Measurements from ENCODE around the gene TMEM45A.

Gene TMEM45A

DNA sequence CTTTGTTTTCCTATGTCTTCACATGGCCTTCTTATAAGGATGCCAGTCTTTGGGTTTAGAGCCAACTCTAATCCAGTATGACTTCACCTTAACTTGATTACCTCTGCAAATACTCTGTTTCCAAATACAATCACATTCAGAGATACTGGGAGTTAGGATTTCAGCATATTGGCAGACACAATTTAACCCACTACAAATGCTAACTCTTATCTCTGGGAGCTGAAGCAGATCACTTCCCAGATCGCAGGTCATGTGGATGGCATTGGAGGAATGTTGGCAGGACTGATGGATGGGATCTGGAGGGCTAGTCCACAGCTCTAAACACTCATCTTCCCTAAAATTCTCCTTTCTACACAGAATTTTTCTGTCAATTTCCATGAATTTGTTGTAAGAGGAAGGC is 70.8 kb downstream of the TMEM45A start:
- TF ChIP-seq, protein P1, sequence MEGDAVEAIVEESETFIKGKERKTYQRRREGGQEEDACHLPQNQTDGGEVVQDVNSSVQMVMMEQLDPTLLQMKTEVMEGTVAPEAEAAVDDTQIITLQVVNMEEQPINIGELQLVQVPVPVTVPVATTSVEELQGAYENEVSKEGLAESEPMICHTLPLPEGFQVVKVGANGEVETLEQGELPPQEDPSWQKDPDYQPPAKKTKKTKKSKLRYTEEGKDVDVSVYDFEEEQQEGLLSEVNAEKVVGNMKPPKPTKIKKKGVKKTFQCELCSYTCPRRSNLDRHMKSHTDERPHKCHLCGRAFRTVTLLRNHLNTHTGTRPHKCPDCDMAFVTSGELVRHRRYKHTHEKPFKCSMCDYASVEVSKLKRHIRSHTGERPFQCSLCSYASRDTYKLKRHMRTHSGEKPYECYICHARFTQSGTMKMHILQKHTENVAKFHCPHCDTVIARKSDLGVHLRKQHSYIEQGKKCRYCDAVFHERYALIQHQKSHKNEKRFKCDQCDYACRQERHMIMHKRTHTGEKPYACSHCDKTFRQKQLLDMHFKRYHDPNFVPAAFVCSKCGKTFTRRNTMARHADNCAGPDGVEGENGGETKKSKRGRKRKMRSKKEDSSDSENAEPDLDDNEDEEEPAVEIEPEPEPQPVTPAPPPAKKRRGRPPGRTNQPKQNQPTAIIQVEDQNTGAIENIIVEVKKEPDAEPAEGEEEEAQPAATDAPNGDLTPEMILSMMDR (conservative IDR thresholded peaks at IDR 0.05): no peak
- no peak overlapping the region for H3K27ac ChIP-seq

DNA sequence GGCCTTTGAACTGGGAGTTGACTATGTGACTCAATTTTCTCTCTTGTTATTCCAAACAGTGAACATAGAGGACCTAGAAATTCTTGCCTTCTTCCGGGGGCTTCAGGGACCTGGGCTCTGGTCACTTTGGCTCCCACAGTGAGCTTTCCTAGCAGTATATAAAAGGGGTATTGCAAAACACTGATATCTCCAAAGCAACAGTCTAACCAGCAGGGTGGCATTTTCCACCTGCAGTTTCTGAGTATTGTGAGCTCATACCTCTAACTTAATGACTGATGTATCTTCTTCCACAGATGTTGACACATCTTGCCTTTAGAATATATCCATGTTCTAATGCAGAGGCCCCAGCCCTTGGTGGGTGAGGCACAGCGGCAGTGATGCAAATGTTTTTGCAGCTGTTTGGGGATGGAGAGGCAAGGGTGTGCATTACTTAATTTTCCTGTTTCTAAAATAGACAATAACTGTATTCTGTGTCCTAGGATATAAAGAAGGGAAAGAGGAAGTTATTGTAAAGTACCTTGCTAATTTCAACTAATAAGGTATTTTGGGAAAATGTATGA is 71.3 kb downstream of the TMEM45A start:
- TF ChIP-seq, protein P1 (conservative IDR thresholded peaks at IDR 0.05): no peak

DNA sequence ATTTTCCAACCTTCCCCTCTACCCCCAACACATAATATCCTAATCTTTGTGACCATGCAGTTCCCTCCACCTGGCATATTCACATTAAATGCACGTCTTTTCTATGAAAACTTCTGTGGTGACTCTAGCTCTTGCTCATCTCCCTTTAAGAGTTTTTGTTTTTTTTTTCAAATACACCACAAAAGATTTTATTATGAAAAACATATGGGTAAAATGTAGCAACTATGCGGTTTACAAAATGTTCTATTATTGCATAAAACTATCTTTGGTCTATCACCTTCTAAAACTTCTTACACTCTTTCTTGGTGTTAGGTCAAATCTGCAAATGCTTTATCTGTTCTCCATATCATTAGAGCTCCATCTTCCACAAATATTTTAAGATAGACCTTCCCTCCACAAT is 78.4 kb downstream of the TMEM45A start:
- TF ChIP-seq, protein P1 (conservative IDR thresholded peaks at IDR 0.05): no peak
- H3K27ac ChIP-seq: no peak overlapping the region

More for the DNA sequence above, 71.3 kb downstream of the TMEM45A start:
- no peak overlapping the region for H3K27ac ChIP-seq

DNA sequence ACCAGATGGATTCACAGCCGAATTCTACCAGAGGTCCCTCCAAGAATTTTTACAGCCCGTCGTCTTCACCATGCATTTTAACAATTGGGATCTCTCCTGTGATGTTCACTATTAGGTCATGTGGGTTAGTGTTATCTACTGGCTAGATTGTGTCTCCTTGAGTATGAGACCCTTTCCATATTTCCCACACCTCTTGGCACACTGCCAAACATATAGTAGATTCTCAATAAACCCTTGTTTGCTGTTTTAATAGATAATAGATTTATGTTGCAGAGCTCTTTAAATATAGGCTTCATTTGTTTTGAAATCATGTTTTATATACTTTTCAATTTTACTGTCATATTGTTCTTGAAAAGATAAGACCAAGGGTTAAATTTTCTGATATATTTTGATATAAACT is 82.1 kb downstream of the TMEM45A start:
- TF ChIP-seq, protein P1 (conservative IDR thresholded peaks at IDR 0.05): no peak
- H3K27ac ChIP-seq: no peak overlapping the region

DNA sequence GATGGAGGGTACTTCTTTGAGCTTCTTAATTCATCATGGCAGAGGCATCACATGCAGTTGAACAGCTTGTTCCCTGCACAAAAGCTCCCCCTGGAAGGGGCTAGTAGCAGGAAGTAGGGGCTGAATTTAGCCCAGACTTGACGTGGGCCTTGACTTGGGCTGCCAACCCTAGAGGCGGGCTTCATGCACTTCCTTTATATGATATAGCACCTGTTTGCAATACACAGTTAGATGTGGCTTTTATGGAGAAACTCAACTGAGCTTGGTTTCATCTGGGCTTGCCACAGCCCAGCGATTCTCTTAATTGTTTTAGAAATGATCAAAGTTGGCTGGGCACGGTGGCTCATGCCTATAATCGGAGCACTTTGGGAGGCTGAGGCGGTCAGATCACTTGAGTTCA is 83.3 kb downstream of the TMEM45A start:
- H3K27ac ChIP-seq: no peak overlapping the region

DNA sequence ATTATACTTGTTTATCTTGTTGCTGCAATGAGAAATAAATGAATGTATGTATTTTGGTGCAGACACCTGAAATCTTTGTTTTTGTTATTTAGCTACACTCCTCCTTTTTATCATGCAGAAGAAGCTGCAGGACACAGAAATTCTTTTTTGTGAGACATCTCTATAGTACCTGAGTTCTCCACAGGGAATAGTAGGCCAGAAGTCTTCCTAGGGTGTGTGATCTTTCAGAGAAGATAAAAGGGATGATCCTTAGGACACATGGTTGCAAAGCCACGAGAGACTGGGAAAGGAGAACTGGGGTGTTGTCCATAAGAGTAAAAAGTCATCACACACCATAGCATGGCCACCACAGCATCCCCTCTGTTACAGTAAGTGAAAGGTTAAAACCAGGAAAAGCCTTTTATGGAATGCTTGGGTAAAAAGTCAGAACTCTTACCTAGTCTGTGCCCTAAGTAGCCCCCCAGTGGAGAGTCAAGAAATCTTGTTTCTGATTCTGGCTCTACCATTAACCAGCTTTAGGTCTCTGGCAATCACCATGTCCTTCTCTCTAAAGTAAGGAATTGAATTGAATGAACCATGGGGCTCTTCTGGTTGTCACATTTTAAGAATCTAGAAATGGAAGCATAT is 85.1 kb downstream of the TMEM45A start:
- H3K27ac ChIP-seq: no peak overlapping the region
- TF ChIP-seq, protein P1 (conservative IDR thresholded peaks at IDR 0.05): no peak

More for the DNA sequence above, 83.3 kb downstream of the TMEM45A start:
- TF ChIP-seq, protein P1 (conservative IDR thresholded peaks at IDR 0.05): no peak

DNA sequence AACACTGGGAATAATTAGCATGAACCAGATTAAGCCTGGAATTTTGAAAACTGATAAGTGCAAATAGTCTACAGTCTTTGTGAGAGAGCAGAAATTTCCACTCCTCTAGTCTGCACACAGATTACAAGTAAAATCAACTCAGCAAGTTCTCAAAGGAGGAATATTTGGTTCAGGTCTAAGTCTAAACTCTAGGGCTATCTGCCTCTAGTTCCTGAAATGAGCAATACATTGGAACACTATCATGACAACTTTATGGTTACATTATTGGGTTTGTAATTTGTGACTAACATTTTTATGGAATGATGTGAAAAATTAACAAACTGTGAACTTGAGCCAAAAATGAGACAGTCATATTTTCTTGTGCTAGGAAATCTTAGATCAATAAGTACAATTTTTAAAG is 86.2 kb downstream of the TMEM45A start:
- TF ChIP-seq, protein P1 (conservative IDR thresholded peaks at IDR 0.05): no peak
- no peak overlapping the region for H3K27ac ChIP-seq

Measured in VCaP (cell line).